Cerebellar cortex (tissue), 1 donor: ENCODE data around the gene LRRC28.

Source experiments
- DNase-seq: peaks from one replicate; pipeline ENCODE4 v3.0.0-alpha.2; 2015; ENCODE audit warnings: low spot score

Gene LRRC28

GRCh38 chr15:99305761-99306505, 54.7 kb downstream of the LRRC28 start:
- DNase-seq: peak; percentile 60

GRCh38 chr15:99306694-99307338, 55.5 kb downstream of the LRRC28 start:
- DNase-seq: peak; percentile 9

- DNase-seq: no peak
These were observed 56.5 kb downstream of the LRRC28 start for GRCh38 chr15:99307735-99308134.

- DNase-seq: no peak
These were observed 59.5 kb downstream of the LRRC28 start for GRCh38 chr15:99310745-99311144.

GRCh38 chr15:99312228-99312627, 60.9 kb downstream of the LRRC28 start:
- DNase-seq: no peak

- DNase-seq: no peak
These were observed 61.5 kb downstream of the LRRC28 start for GRCh38 chr15:99312794-99313193.

GRCh38 chr15:99315636-99316035, 64.4 kb downstream of the LRRC28 start:
- DNase-seq: no peak

- DNase-seq: no peak
These were observed 69.3 kb downstream of the LRRC28 start for GRCh38 chr15:99320374-99321215.

- DNase-seq: no peak
These were observed 70.2 kb downstream of the LRRC28 start for GRCh38 chr15:99321468-99321867.

GRCh38 chr15:99322643-99323405, 71.5 kb downstream of the LRRC28 start:
- no peak for DNase-seq

GRCh38 chr15:99324082-99324620, 72.9 kb downstream of the LRRC28 start:
- DNase-seq: no peak

- no peak for DNase-seq
These were observed 73.4 kb downstream of the LRRC28 start for GRCh38 chr15:99324700-99325099.

GRCh38 chr15:99326235-99326634, 75.0 kb downstream of the LRRC28 start:
- DNase-seq: no peak

GRCh38 chr15:99328106-99329072, 77.1 kb downstream of the LRRC28 start:
- no peak for DNase-seq

- no peak for DNase-seq
These were observed 80.1 kb downstream of the LRRC28 start for GRCh38 chr15:99331381-99331780.

GRCh38 chr15:99333413-99333812, 82.1 kb downstream of the LRRC28 start:
- DNase-seq: no peak

- DNase-seq: no peak
These were observed 82.7 kb downstream of the LRRC28 start for GRCh38 chr15:99333981-99334380.

- DNase-seq: no peak
These were observed 84.2 kb downstream of the LRRC28 start for GRCh38 chr15:99335508-99335907.

GRCh38 chr15:99336794-99337193, 85.5 kb downstream of the LRRC28 start:
- no peak for DNase-seq

- DNase-seq: no peak
These were observed 89.1 kb downstream of the LRRC28 start for GRCh38 chr15:99340347-99340746.

GRCh38 chr15:99341786-99342185, 90.5 kb downstream of the LRRC28 start:
- no peak for DNase-seq
